Stimulated activated CD8-positive, alpha-beta memory T cell treated with anti-CD3 and anti-CD28 coated beads, Interleukin-12 subunit alpha, Interleukin-12 subunit beta, amount 100 ng/mL, for 4 hours (primary cell): ENCODE results near the gene COL16A1.

ENCODE experiments used
- DNase-seq: peaks from one replicate; pipeline ENCODE4 v3.0.0-alpha.2; 2020; ENCODE audit warnings: low read depth

COL16A1 gene

GRCh38 chr1:31646259-31646960 lies 57.4 kb downstream of the COL16A1 start:
- DNase-seq = no peak

GRCh38 chr1:31645274-31645568 lies 58.6 kb downstream of the COL16A1 start:
- no peak for DNase-seq

- DNase-seq = peak; percentile 98
Observed at GRCh38 chr1:31644560-31645273, 59.1 kb downstream of the COL16A1 start, which contains the start of gene PEF1. PEF1 (minus strand) TSS chr1:31644876; CDS start chr1:31644864, 12 bp downstream.

GRCh38 chr1:31643976-31644559 lies 59.7 kb downstream of the COL16A1 start:
- DNase-seq = no peak

- DNase-seq = no peak
Observed at GRCh38 chr1:31642897-31643296, 60.9 kb downstream of the COL16A1 start.

GRCh38 chr1:31642366-31642765 lies 61.5 kb downstream of the COL16A1 start:
- no peak for DNase-seq

- no peak for DNase-seq
Observed at GRCh38 chr1:31640964-31641363, 62.9 kb downstream of the COL16A1 start.

GRCh38 chr1:31640179-31640578 lies 63.6 kb downstream of the COL16A1 start:
- no peak for DNase-seq

GRCh38 chr1:31639543-31639942 lies 64.3 kb downstream of the COL16A1 start:
- DNase-seq = no peak

- DNase-seq = no peak
Observed at GRCh38 chr1:31637915-31638673, 65.7 kb downstream of the COL16A1 start.

GRCh38 chr1:31633117-31633516 lies 70.7 kb downstream of the COL16A1 start:
- no peak for DNase-seq

GRCh38 chr1:31632649-31633048 lies 71.2 kb downstream of the COL16A1 start:
- no peak for DNase-seq

- DNase-seq = no peak
Observed at GRCh38 chr1:31628931-31629556, 74.8 kb downstream of the COL16A1 start.

- DNase-seq = no peak
Observed at GRCh38 chr1:31627930-31628559, 75.8 kb downstream of the COL16A1 start.

- no peak for DNase-seq
Observed at GRCh38 chr1:31627301-31627929, 76.4 kb downstream of the COL16A1 start.

GRCh38 chr1:31626223-31627207 lies 77.3 kb downstream of the COL16A1 start:
- DNase-seq = no peak

GRCh38 chr1:31625561-31626222 lies 78.1 kb downstream of the COL16A1 start:
- no peak for DNase-seq

GRCh38 chr1:31624731-31625514 lies 78.9 kb downstream of the COL16A1 start:
- no peak for DNase-seq

- DNase-seq = no peak
Observed at GRCh38 chr1:31624309-31624708, 79.5 kb downstream of the COL16A1 start.
